DOHH2 (cell line): ENCODE data around the gene RPS14.

Experiments used
- CTCF ChIP-seq: fragments of 200-600 bp; sonication (generic); IDR thresholded peaks from one replicate; pipeline ENCODE4 v1.5.1; 2014; ENCODE audit warnings: antibody characterized with exemption, mild to moderate bottlenecking, low read depth, low read length; ENCODE audit not compliant: poor library complexity, severe bottlenecking
- EZH2phosphoT487 ChIP-seq: fragments of 200-600 bp; sonication (generic); IDR thresholded peaks from 2 replicates; pipeline ENCODE4 v1.6.1; 2017; ENCODE audit warnings: borderline replicate concordance, mild to moderate bottlenecking, antibody characterized with exemption, low read length, moderate library complexity, mixed read lengths

GRCh38 chr5:150428106-150428876, 21.2 kb downstream of the RPS14 start:
- TF ChIP-seq CTCF (no peak), EZH2phosphoT487 (no peak)
